Neural progenitor cell (in vitro differentiated cells): ENCODE measurements around the gene BICDL1. TPM values are rescaled to one million over a fixed set of nuclear protein-coding genes. Genes with fewer than 3 reads are reported as not detected.

ENCODE experiments used
- DNase-seq: peaks from one replicate; pipeline ENCODE4 v3.0.0-alpha.2; 2016; ENCODE audit warnings: low spot score
- H2AFZ ChIP-seq: fragments of 200-600 bp; sonication (generic); replicated peaks from 2 replicates; pipeline ENCODE4 v1.6.1; 2016; ENCODE audit warnings: antibody characterized with exemption
- H3F3A ChIP-seq: fragments of 200-600 bp; sonication (generic); 2 replicates; pipeline ENCODE4 v1.6.1; 2016; ENCODE audit warnings: antibody characterized with exemption, low read depth
- H3K27ac ChIP-seq: fragments of 200-600 bp; sonication (generic); 2 replicates; pipeline ENCODE4 v1.5.1; 2016; ENCODE audit warnings: mild to moderate bottlenecking
- H3K27me3 ChIP-seq: fragments of 200-600 bp; sonication (generic); 2 replicates; pipeline ENCODE4 v1.6.1; 2016; ENCODE audit warnings: mild to moderate bottlenecking, moderate library complexity
- H3K36me3 ChIP-seq: fragments of 200-600 bp; sonication (generic); 2 replicates; pipeline ENCODE4 v1.5.1; 2016
- H3K4me1 ChIP-seq: fragments of 200-600 bp; sonication (generic); 2 replicates; pipeline ENCODE4 v1.6.1; 2016; ENCODE audit warnings: mixed run types
- H3K4me2 ChIP-seq: fragments of 200-600 bp; sonication (generic); 2 replicates; pipeline ENCODE4 v1.6.1; 2016
- H3K4me3 ChIP-seq: fragments of 200-600 bp; sonication (generic); 2 replicates; pipeline ENCODE4 v1.5.1; 2016
- H3K79me2 ChIP-seq: fragments of 200-600 bp; sonication (generic); 2 replicates; pipeline ENCODE4 v1.6.1; 2016; ENCODE audit warnings: low read depth
- H3K9ac ChIP-seq: fragments of 200-600 bp; sonication (generic); 2 replicates; pipeline ENCODE4 v1.6.1; 2016
- H3K9me3 ChIP-seq: fragments of 200-600 bp; sonication (generic); 2 replicates; pipeline ENCODE4 v1.5.1; 2016; ENCODE audit warnings: low read depth
- H4K20me1 ChIP-seq: fragments of 200-600 bp; sonication (generic); 2 replicates; pipeline ENCODE4 v1.6.1; 2016; ENCODE audit warnings: low read depth
- H3K27ac Mint-ChIP-seq: 3 replicates; pipeline ENCODE4 v1.8.0; 2021; ENCODE audit warnings: mixed read lengths
- H3K27me3 Mint-ChIP-seq: 2 replicates; pipeline ENCODE4 v1.8.0; 2022; ENCODE audit warnings: low read depth, mild to moderate bottlenecking, inconsistent platforms, moderate library complexity, mixed read lengths; ENCODE audit not compliant: insufficient read depth
- H3K36me3 Mint-ChIP-seq: 3 replicates; pipeline ENCODE4 v1.8.0; 2021; ENCODE audit warnings: mixed read lengths
- H3K4me1 Mint-ChIP-seq: 3 replicates; pipeline ENCODE4 v1.8.0; 2021; ENCODE audit warnings: mixed read lengths
- H3K4me3 Mint-ChIP-seq: 3 replicates; pipeline ENCODE4 v1.8.0; 2021; ENCODE audit warnings: mild to moderate bottlenecking, moderate library complexity, mixed read lengths
- H3K9me3 Mint-ChIP-seq: 3 replicates; pipeline ENCODE4 v1.8.0; 2020; ENCODE audit warnings: mixed read lengths
- CTCF ChIP-seq: fragments of 200-600 bp; sonication (generic); IDR thresholded peaks from 2 replicates; pipeline ENCODE4 v1.5.1; 2017; ENCODE audit warnings: antibody characterized with exemption, mild to moderate bottlenecking
- EZH2 ChIP-seq: fragments of 200-600 bp; sonication (generic); IDR thresholded peaks from 2 replicates; pipeline ENCODE4 v1.6.1; 2017; ENCODE audit warnings: antibody characterized with exemption, mild to moderate bottlenecking, moderate library complexity
- EZH2phosphoT487 ChIP-seq: fragments of 200-600 bp; sonication (generic); IDR thresholded peaks from 2 replicates; pipeline ENCODE4 v1.6.1; 2017; ENCODE audit warnings: antibody characterized with exemption
- total RNA-seq: library from RNA; depleted of rRNA; stranded (reverse); fragments of >200 nt; gene quantifications from 2 replicates; pipeline ENCODE4 v1.2.3, GENCODE V29; 2015; ENCODE audit warnings: low replicate concordance

BICDL1 gene
- total RNA-seq, 1 donor from 2014 or later: 3.8 TPM

GRCh38 chr12:120095736-120096135, 106.7 kb downstream of the BICDL1 start:
- H2AFZ ChIP-seq: no peak overlapping the region
- no peaks in the 10 kb centered on the region for H3K9me3 ChIP-seq
- H3K4me2 ChIP-seq: no peak overlapping the region
- H3K27me3 Mint-ChIP-seq: peaks cover 5% of the 10 kb centered on the region
- peaks cover 15% of the 10 kb centered on the region for H4K20me1 ChIP-seq
- H3K36me3 ChIP-seq: no peaks in the 10 kb centered on the region
- H3K27ac ChIP-seq: no peak overlapping the region
- no peaks in the 10 kb centered on the region for H3K79me2 ChIP-seq
- H3K36me3 Mint-ChIP-seq: peaks cover 7% of the 10 kb centered on the region
- no peaks in the 10 kb centered on the region for H3K9me3 Mint-ChIP-seq
- DNase-seq: no peak
- H3F3A ChIP-seq: peaks cover 28% of the 10 kb centered on the region
- H3K9ac ChIP-seq: no peak overlapping the region
- H3K4me3 Mint-ChIP-seq: no peak overlapping the region
- peaks cover 32% of the 10 kb centered on the region for H3K4me1 ChIP-seq
- peaks cover 50% of the 10 kb centered on the region for H3K4me1 Mint-ChIP-seq
- TF ChIP-seq EZH2phosphoT487: no peak
- TF ChIP-seq EZH2: no peak
- no peak for TF ChIP-seq CTCF
- H3K27me3 ChIP-seq: no peaks in the 10 kb centered on the region
- no peak overlapping the region for H3K27ac Mint-ChIP-seq
- H3K4me3 ChIP-seq: no peak overlapping the region

- Histone ChIP-seq H3K79me2 (no peaks in the 10 kb centered on the region), H3K9ac (no peak overlapping the region), H2AFZ (no peak overlapping the region), H3K4me1 (peaks cover 32% of the 10 kb centered on the region), H3K27ac (no peak overlapping the region), H4K20me1 (peaks cover 16% of the 10 kb centered on the region), H3K27me3 (no peaks in the 10 kb centered on the region), H3K4me2 (no peak overlapping the region), H3F3A (peaks cover 28% of the 10 kb centered on the region), H3K9me3 (no peaks in the 10 kb centered on the region), H3K36me3 (no peaks in the 10 kb centered on the region), H3K4me3 (no peak overlapping the region)
- H3K4me1 Mint-ChIP-seq: peaks cover 43% of the 10 kb centered on the region
- no peak for DNase-seq
- H3K27me3 Mint-ChIP-seq: peaks cover 2% of the 10 kb centered on the region
- TF ChIP-seq EZH2 (no peak), EZH2phosphoT487 (no peak), CTCF (no peak)
- peaks cover 2% of the 10 kb centered on the region for H3K36me3 Mint-ChIP-seq
- no peak overlapping the region for H3K4me3 Mint-ChIP-seq
- no peaks in the 10 kb centered on the region for H3K9me3 Mint-ChIP-seq
- H3K27ac Mint-ChIP-seq: peak overlapping the region; percentile 91
Observed at GRCh38 chr12:120096671-120097202, 107.7 kb downstream of the BICDL1 start.

GRCh38 chr12:120098756-120099470, 109.9 kb downstream of the BICDL1 start:
- peaks cover 26% of the 10 kb centered on the region for H3K4me1 Mint-ChIP-seq

More at GRCh38 chr12:120098756-120099470, 109.9 kb downstream of the BICDL1 start:
- Histone ChIP-seq H3K27me3 (no peaks in the 10 kb centered on the region), H3K79me2 (no peaks in the 10 kb centered on the region), H3K4me1 (peaks cover 16% of the 10 kb centered on the region), H2AFZ (no peak overlapping the region), H4K20me1 (peaks cover 16% of the 10 kb centered on the region), H3K9me3 (no peaks in the 10 kb centered on the region), H3K36me3 (no peaks in the 10 kb centered on the region), H3K9ac (no peak overlapping the region), H3F3A (peaks cover 13% of the 10 kb centered on the region), H3K27ac (no peak overlapping the region), H3K4me3 (no peak overlapping the region), H3K4me2 (no peak overlapping the region)
- Mint-ChIP-seq H3K4me3 (no peak overlapping the region), H3K9me3 (no peaks in the 10 kb centered on the region), H3K36me3 (peaks cover 4% of the 10 kb centered on the region), H3K27ac (no peak overlapping the region), H3K27me3 (peaks cover 3% of the 10 kb centered on the region)
- TF ChIP-seq CTCF (no peak), EZH2phosphoT487 (no peak), EZH2 (no peak)
- no peak for DNase-seq
